IMR-90 (cell line): Measurements from ENCODE around the gene KCNT1. TPM values are rescaled to one million over a fixed set of nuclear protein-coding genes. Genes with fewer than 3 reads are reported as not detected.

Source experiments
- ATAC-seq: fragments of 200-7000 bp; cut with Tn5 transposase; 2 replicates; pipeline ENCODE4 v1.9.1; 2020; ENCODE audit warnings: low read depth, mild to moderate bottlenecking, moderate library complexity
- BruUV-seq: library from RNA; stranded (reverse); fragments of 400-500 nt; replicated peaks from 2 replicates; lab custom pipeline; 2021; lab: Mats Ljungman, UMichigan
- CTCF ChIA-PET: fragments of 300-600 bp; formaldehyde crosslinking; extraction: SDS; loops from one replicate; lab custom pipeline; 2021; ENCODE audit warnings: antibody characterized with exemption; lab: Yijun Ruan, JAX
- POLR2A ChIA-PET: fragments of 300-600 bp; sonication (Branson Sonifier 250); formaldehyde crosslinking; loops from one replicate; lab custom pipeline; 2022; ENCODE audit warnings: antibody characterized with exemption; ENCODE audit not compliant: unreplicated experiment; lab: Charles Lee
- DNase-seq: peaks from one replicate; pipeline ENCODE4 v3.0.0; 2013
- H2AFZ ChIP-seq: replicated peaks from 2 replicates; pipeline ENCODE3; 2013; ENCODE audit warnings: low read length, mild to moderate bottlenecking; ENCODE audit not compliant: poor library complexity
- H2AK5ac ChIP-seq: 2 replicates; pipeline ENCODE4 v1.6.1; 2013; ENCODE audit warnings: low read depth, low read length, inconsistent platforms
- H2AK9ac ChIP-seq: replicated peaks from 2 replicates; pipeline ENCODE3; 2013; ENCODE audit warnings: mild to moderate bottlenecking, low read depth, low read length, moderate library complexity; ENCODE audit not compliant: poor library complexity
- H2BK120ac ChIP-seq: 2 replicates; pipeline ENCODE4 v1.6.1; 2013; ENCODE audit warnings: low read depth, low read length, inconsistent platforms
- H2BK15ac ChIP-seq: 3 replicates; pipeline ENCODE4 v1.6.1; 2013; ENCODE audit warnings: low read depth, low read length, inconsistent platforms
- H2BK20ac ChIP-seq: 2 replicates; pipeline ENCODE4 v1.6.1; 2013; ENCODE audit warnings: low read depth, mild to moderate bottlenecking, inconsistent platforms, low read length, moderate library complexity
- H2BK5ac ChIP-seq: 2 replicates; pipeline ENCODE4 v1.6.1; 2013; ENCODE audit warnings: mild to moderate bottlenecking, low read depth, low read length, inconsistent platforms; ENCODE audit not compliant: poor library complexity, severe bottlenecking
- H3K14ac ChIP-seq: replicated peaks from 2 replicates; pipeline ENCODE4 v1.6.1; 2013; ENCODE audit warnings: low read depth, low read length, inconsistent platforms
- H3K18ac ChIP-seq: 2 replicates; pipeline ENCODE4 v1.6.1; 2013; ENCODE audit warnings: low read depth, low read length, control low read depth
- H3K23ac ChIP-seq: 2 replicates; pipeline ENCODE4 v1.6.1; 2013; ENCODE audit warnings: low read depth, low read length, inconsistent platforms
- H3K27ac ChIP-seq: 2 replicates; pipeline ENCODE4 v1.5.1; 2013; ENCODE audit warnings: mild to moderate bottlenecking, control low read depth, low read length; ENCODE audit not compliant: insufficient read depth
- H3K27me3 ChIP-seq: 2 replicates; pipeline ENCODE4 v1.6.1; 2013; ENCODE audit warnings: low read length; ENCODE audit not compliant: control insufficient read depth, insufficient read depth
- H3K36me3 ChIP-seq: 2 replicates; pipeline ENCODE4 v1.6.1; 2013; ENCODE audit warnings: low read length, mixed read lengths; ENCODE audit not compliant: control insufficient read depth, insufficient read depth
- H3K4ac ChIP-seq: 2 replicates; pipeline ENCODE4 v1.6.1; 2013; ENCODE audit warnings: low read depth, low read length, inconsistent platforms
- H3K4me1 ChIP-seq: 2 replicates; pipeline ENCODE4 v1.6.1; 2013; ENCODE audit warnings: low read length, mixed read lengths; ENCODE audit not compliant: control insufficient read depth, insufficient read depth
- H3K4me2 ChIP-seq: 2 replicates; pipeline ENCODE4 v1.6.1; 2013; ENCODE audit warnings: low read depth, mild to moderate bottlenecking, control low read depth, low read length, moderate library complexity
- H3K4me3 ChIP-seq: 2 replicates; pipeline ENCODE4 v1.5.1; 2013; ENCODE audit warnings: low read depth, mild to moderate bottlenecking, control low read depth, low read length, moderate library complexity; ENCODE audit not compliant: insufficient read depth
- H3K56ac ChIP-seq: 2 replicates; pipeline ENCODE4 v1.6.1; 2013; ENCODE audit warnings: low read length, inconsistent platforms; ENCODE audit not compliant: insufficient read depth; ENCODE audit errors: extremely low read depth
- H3K79me1 ChIP-seq, 2 experiments: 2 replicates each; pipeline ENCODE4 v1.6.1; 2013; ENCODE audit warnings: low read length in 2 of 2, inconsistent platforms in 1 of 2, low read depth in 1 of 2
- H3K9ac ChIP-seq: 2 replicates; pipeline ENCODE4 v1.6.1; 2013; ENCODE audit warnings: low read depth, low read length, control low read depth
- H3K9me1 ChIP-seq: 2 replicates; pipeline ENCODE4 v1.6.1; 2013; ENCODE audit warnings: low read length, inconsistent platforms; ENCODE audit not compliant: insufficient read depth
- H3K9me3 ChIP-seq: 2 replicates; pipeline ENCODE4 v1.6.1; 2013; ENCODE audit warnings: low read length; ENCODE audit not compliant: control insufficient read depth, insufficient read depth
- H4K20me1 ChIP-seq: 2 replicates; pipeline ENCODE4 v1.6.1; 2013; ENCODE audit warnings: low read length, inconsistent platforms; ENCODE audit not compliant: insufficient read depth
- H4K5ac ChIP-seq: 2 replicates; pipeline ENCODE4 v1.6.1; 2013; ENCODE audit warnings: mild to moderate bottlenecking, low read depth, low read length, control low read depth
- H4K8ac ChIP-seq, 2 experiments: 2 replicates each; pipeline ENCODE4 v1.6.1; 2013; ENCODE audit warnings: low read depth in 2 of 2, low read length in 2 of 2, control low read depth in 1 of 2, inconsistent platforms in 1 of 2
- H4K91ac ChIP-seq: 2 replicates; pipeline ENCODE4 v1.6.1; 2013; ENCODE audit warnings: low read depth, low read length, inconsistent platforms; ENCODE audit not compliant: insufficient read depth
- MXI1 ChIP-seq: IDR thresholded peaks from 2 replicates; pipeline ENCODE4 v1.6.1; 2012; ENCODE audit warnings: low read depth, mild to moderate bottlenecking, low read length, moderate library complexity, borderline replicate concordance
- RFX5 ChIP-seq: IDR thresholded peaks from 2 replicates; pipeline ENCODE4 v1.8.0; 2012; ENCODE audit warnings: low read depth, mild to moderate bottlenecking, low read length, moderate library complexity
- WGBS, 2 experiments: methylation state at CpG; one replicate each; pipeline versions ENCODE4 v1.1.5 to v1.1.7; 2013; ENCODE audit warnings: missing lambda C conversion rate in 2 of 2; ENCODE audit not compliant: insufficient read length in 1 of 2; ENCODE audit errors: extremely low coverage in 2 of 2; 5-methylcytosine and 5-hydroxymethylcytosine counted together
- dilution Hi-C: fragments of 300-500 bp; cut with HindIII; formaldehyde crosslinking; loops from one replicate; pipeline ENCODE4 v1.14.3; 2018; ENCODE audit warnings: low sequenced_read_pairs; ENCODE audit not compliant: unreplicated experiment
- in situ Hi-C: fragments of 300-500 bp; cut with MboI; formaldehyde crosslinking; loops from 3 replicates; pipeline ENCODE4 v1.14.3; 2019; ENCODE audit warnings: low sequenced_read_pairs, inconsistent platforms, mixed read lengths
- intact Hi-C: fragments of 100-400 bp; cut with micrococcal nuclease; formaldehyde crosslinking; loops from 2 replicates; pipeline ENCODE4 v1.10.0; 2022
- polyA plus RNA-seq, 3 experiments: library from polyadenylated mRNA; depleted of rRNA; stranded (reverse); fragments of >200 nt; gene quantifications; 2 replicates each; pipeline ENCODE4 v1.2.3, GENCODE V29; 2012; ENCODE audit warnings: low replicate concordance in 1 of 3
- total RNA-seq: library from RNA; depleted of rRNA; stranded (reverse); fragments of >200 nt; gene quantifications from 2 replicates; pipeline ENCODE4 v1.2.3, GENCODE V29; 2012

The KCNT1 gene
- total and polyA plus RNA-seq, 2 of the 4 experiments (the other 2 are of a cell fraction): not detected

GRCh38 chr9:135776893-135777622, 75.1 kb downstream of the KCNT1 start:
- DNase-seq: no peak
- no peaks in the 10 kb centered on the region for H3K9me3 ChIP-seq
- no peak overlapping the region for H3K18ac ChIP-seq
- H4K91ac ChIP-seq: no peak overlapping the region
- BruUV-seq: no TSS peak
- no peak overlapping the region for H3K56ac ChIP-seq
- H3K4ac ChIP-seq: no peak overlapping the region
- no peak overlapping the region for H3K14ac ChIP-seq
- no peak overlapping the region for H3K9ac ChIP-seq
- no peak overlapping the region for H2BK5ac ChIP-seq
- no peak overlapping the region for H2AFZ ChIP-seq
- H3K36me3 ChIP-seq: no peaks in the 10 kb centered on the region
- no peak for ATAC-seq
- no peak overlapping the region for H2BK20ac ChIP-seq
- H4K8ac ChIP-seq: no peak overlapping the region
- no peaks in the 10 kb centered on the region for H3K4me1 ChIP-seq
- H3K23ac ChIP-seq: no peak overlapping the region
- H3K9me1 ChIP-seq: peaks cover 5% of the 10 kb centered on the region; the same call in 1 of the 2 replicates
- no peak overlapping the region for H2AK5ac ChIP-seq
- H3K27me3 ChIP-seq: peaks cover 11% of the 10 kb centered on the region
- no peaks in the 10 kb centered on the region for H4K20me1 ChIP-seq
- H3K27ac ChIP-seq: no peak overlapping the region
- ChIA-PET CTCF (no interaction called here), POLR2A (no interaction called here)
- no peak overlapping the region for H4K5ac ChIP-seq
- H2BK120ac ChIP-seq: no peak overlapping the region
- no peak overlapping the region for H3K4me2 ChIP-seq
- no peak overlapping the region for H2BK15ac ChIP-seq
- 78% methylated on average over 11 of the region's 25 CpGs; no CpG with 5 or more reads in 1 of the 2 experiments for WGBS, 2 experiments
- dilution Hi-C loops (no loop called here), in situ Hi-C loops (no loop called here), intact Hi-C loops (no loop called here)
- no peak for TF ChIP-seq RFX5
- TF ChIP-seq MXI1: no peak
- H2AK9ac ChIP-seq: no peak overlapping the region
- H3K4me3 ChIP-seq: no peak overlapping the region
- H3K79me1 ChIP-seq: no peaks in the 10 kb centered on the region
